ENCODE results near the gene USP7. TPM values are rescaled to one million over a fixed set of nuclear protein-coding genes. Genes with fewer than 3 reads are reported as not detected.
A peak's percentile ranks its signal among the peaks of the same experiment; 100 is the strongest.
"Not testable (repeated sequence)": the region's sequence is repeated elsewhere in the genome, so short reads cannot be mapped to it uniquely, and the experiment has no call there.

Gene USP7
- polyA plus RNA-seq, 1 donor: 110 TPM

DNA sequence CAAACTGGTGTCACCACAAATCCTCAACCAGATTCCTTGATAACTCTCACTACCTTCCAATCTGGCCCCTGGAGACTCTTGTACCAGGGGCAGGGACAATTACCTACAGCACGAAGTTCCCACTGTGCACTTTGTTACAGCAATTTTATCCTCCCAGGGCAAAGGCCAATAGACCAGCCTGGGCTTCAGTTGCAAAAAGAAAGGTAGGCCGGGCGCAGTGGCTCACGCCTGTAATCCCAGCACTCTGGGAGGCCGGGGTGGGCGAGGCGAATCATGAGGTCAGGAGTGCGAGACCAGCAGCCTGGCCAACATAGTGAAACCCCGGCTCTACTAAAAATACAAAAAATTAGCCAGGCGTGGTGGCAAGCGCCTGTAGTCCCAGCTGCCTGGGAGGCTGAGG lies 36.9 kb downstream of the USP7 start:
- 100% methylated on average over 1 of the region's 11 CpGs for WGBS (ENCODE audit: insufficient coverage, low lambda C conversion rate)
- Histone ChIP-seq H3K9me3 (ENCODE audit: control insufficient read depth, low read depth, low read length) (no peaks in the 10 kb centered on the region), H3K27me3 (ENCODE audit: control insufficient read depth, insufficient read depth, low read length) (no peaks in the 10 kb centered on the region), H3K27ac (ENCODE audit: low read length) (peak overlapping the region; percentile 23), H3K4me1 (ENCODE audit: control insufficient read depth, insufficient read depth, low read length) (peaks cover 14% of the 10 kb centered on the region), H3K4me3 (ENCODE audit: low read length) (no peak overlapping the region), H3K36me3 (ENCODE audit: control insufficient read depth, insufficient read depth, low read length) (peaks cover 37% of the 10 kb centered on the region)
- DNase-seq: peak; percentile 60 to 80

DNA sequence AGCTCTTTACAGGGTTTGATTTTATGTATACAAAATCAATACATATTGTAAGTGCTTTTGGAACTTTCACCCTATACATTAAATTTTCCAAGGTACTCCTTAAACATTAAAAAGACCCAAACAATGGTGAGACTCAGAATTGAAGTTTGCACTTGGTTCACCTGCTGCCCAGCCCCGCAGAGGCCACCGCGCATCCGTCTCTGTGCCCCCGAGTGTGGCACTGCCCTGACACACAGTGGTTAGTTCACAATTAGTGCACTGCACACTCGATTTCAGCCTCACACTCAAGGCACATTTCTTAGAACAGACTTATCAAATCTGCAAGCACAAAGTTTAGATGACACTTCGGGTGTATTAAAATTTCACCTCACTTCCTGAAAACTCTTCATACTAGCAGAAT lies 38.3 kb downstream of the USP7 start:
- no peak for DNase-seq
- H3K36me3 ChIP-seq (ENCODE audit: control insufficient read depth, insufficient read depth, low read length): peaks cover 51% of the 10 kb centered on the region
- no peaks in the 10 kb centered on the region for H3K27me3 ChIP-seq (ENCODE audit: control insufficient read depth, insufficient read depth, low read length)
- H3K9me3 ChIP-seq (ENCODE audit: control insufficient read depth, low read depth, low read length): no peaks in the 10 kb centered on the region
- WGBS (ENCODE audit: insufficient coverage, low lambda C conversion rate): no CpG with 5 or more reads among the region's 7 CpGs
- H3K4me1 ChIP-seq (ENCODE audit: control insufficient read depth, insufficient read depth, low read length): peaks cover 14% of the 10 kb centered on the region
- H3K4me3 ChIP-seq (ENCODE audit: low read length): no peak overlapping the region
- H3K27ac ChIP-seq (ENCODE audit: low read length): no peak overlapping the region

DNA sequence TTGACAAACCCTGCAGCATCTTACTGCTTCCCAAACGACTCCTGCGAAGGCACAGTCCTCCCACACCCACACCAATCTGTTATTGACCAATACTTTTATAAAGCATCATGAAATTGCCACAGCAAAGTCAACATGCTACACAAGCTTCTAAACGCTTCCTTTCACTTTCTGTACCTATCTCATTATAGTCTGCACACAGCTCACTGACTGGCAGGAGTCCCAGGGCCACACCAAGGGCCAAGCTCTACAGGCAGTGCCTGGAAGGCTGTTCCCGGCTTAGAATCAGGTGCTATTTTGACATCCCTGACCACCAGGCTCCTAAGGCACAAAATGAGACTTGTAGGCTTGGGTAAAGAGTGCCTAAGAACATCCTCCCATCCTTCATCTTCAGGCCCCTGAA lies 39.5 kb downstream of the USP7 start:
- H3K27me3 ChIP-seq (ENCODE audit: control insufficient read depth, insufficient read depth, low read length): no peaks in the 10 kb centered on the region
- no peaks in the 10 kb centered on the region for H3K9me3 ChIP-seq (ENCODE audit: control insufficient read depth, low read depth, low read length)
- no peak overlapping the region for H3K27ac ChIP-seq (ENCODE audit: low read length)
- peaks cover 14% of the 10 kb centered on the region for H3K4me1 ChIP-seq (ENCODE audit: control insufficient read depth, insufficient read depth, low read length)
- H3K36me3 ChIP-seq (ENCODE audit: control insufficient read depth, insufficient read depth, low read length): peaks cover 53% of the 10 kb centered on the region
- WGBS (ENCODE audit: insufficient coverage, low lambda C conversion rate): no CpG with 5 or more reads among the region's 4 CpGs
- DNase-seq: peak in 1 of 2 donors; percentile 59
- no peak overlapping the region for H3K4me3 ChIP-seq (ENCODE audit: low read length)

DNA sequence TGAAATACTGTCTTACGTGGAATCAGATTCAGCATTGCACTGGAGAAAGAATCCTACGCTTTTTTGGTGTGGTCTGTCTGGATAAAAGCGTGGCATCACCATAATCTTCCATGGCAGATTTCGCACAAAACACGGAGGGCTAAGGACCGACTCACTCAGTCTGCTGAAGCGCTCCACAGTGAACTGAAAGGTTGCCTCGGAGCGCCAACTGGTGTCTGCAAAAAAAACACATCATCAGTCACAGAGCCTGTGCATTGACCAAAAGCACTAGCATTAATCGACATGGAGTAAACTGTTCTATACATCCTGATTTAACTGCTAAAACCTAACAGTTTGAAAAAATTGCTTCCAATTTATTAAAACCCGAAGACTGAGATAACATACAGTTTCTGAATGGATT lies 40.5 kb downstream of the USP7 start:
- H3K4me3 ChIP-seq (ENCODE audit: low read length): no peak overlapping the region
- no peaks in the 10 kb centered on the region for H3K9me3 ChIP-seq (ENCODE audit: control insufficient read depth, low read depth, low read length)
- H3K27ac ChIP-seq (ENCODE audit: low read length): no peak overlapping the region
- DNase-seq: no peak
- peaks cover 54% of the 10 kb centered on the region for H3K36me3 ChIP-seq (ENCODE audit: control insufficient read depth, insufficient read depth, low read length)
- H3K4me1 ChIP-seq (ENCODE audit: control insufficient read depth, insufficient read depth, low read length): peaks cover 11% of the 10 kb centered on the region
- WGBS (ENCODE audit: insufficient coverage, low lambda C conversion rate): no CpG with 5 or more reads among the region's 11 CpGs
- H3K27me3 ChIP-seq (ENCODE audit: control insufficient read depth, insufficient read depth, low read length): no peaks in the 10 kb centered on the region

DNA sequence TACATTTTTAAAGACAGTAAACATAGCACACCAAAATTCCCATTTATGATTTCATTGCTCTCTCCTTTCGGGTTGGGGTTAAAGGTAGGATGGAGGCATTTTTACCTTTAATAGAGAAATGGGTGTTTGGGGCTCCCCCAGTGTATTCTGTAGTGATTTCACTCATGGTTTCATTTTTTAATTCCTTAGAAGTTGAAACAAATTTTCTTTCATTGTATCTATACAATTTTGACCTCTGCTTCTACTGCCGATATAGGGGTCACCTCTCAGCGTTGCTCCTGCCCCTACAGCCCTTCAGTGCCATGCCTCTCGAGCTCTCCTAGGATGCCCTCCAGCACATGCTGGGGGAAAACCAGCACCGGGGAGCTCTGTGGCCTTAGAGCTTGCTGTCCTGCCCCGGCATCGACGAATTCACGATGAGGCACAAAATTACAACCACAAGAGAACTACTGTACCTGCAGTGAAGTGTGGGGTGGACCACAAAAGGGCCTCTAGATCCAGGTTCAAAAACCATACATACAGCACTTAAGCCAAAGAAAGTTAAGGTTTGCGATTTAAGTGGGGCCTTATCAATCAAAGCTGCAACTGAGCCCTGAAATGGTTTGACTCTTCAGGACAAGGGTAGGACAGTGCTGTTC lies 42.2 kb downstream of the USP7 start:
- Histone ChIP-seq H3K36me3 (ENCODE audit: control insufficient read depth, insufficient read depth, low read length) (peaks cover 65% of the 10 kb centered on the region), H3K4me1 (ENCODE audit: control insufficient read depth, insufficient read depth, low read length) (peaks cover 2% of the 10 kb centered on the region), H3K9me3 (ENCODE audit: control insufficient read depth, low read depth, low read length) (no peaks in the 10 kb centered on the region), H3K4me3 (ENCODE audit: low read length) (no peak overlapping the region), H3K27me3 (ENCODE audit: control insufficient read depth, insufficient read depth, low read length) (no peaks in the 10 kb centered on the region), H3K27ac (ENCODE audit: low read length) (no peak overlapping the region)
- WGBS (ENCODE audit: insufficient coverage, low lambda C conversion rate): no CpG with 5 or more reads among the region's 10 CpGs
- no peak for DNase-seq

DNA sequence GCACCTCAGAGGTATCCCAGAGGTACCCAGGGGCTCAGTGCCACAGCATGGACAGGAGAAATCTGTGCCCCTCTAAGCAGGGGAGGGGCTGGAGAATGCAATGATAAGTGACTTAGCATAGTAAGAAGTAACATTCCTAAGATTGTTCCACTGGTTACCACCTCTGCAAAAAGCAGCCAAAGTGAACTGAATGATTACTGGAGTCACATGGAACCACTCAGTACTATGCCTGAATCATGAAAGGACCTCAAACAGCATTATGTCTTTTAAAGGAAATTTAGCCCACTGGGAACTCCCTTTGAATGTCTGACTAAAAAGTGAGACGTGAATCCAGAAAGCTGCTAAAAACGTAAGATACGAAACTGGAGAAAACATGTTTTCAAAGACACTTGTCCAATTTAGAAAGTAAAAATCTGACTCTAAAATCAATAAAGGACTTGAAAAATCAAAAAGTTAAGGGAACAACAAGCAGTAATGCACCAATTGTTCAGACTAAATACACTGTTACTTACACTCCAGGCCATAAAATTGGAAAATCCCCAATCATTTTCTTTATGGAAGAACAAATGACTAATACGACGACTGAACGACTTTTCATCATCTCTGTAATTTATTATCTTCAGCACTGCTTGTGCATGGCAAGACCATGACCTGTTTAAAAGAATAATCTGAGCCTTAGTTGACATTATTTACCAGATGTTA lies 42.9 kb downstream of the USP7 start:
- Histone ChIP-seq H3K27me3 (ENCODE audit: control insufficient read depth, insufficient read depth, low read length) (no peaks in the 10 kb centered on the region), H3K36me3 (ENCODE audit: control insufficient read depth, insufficient read depth, low read length) (peaks cover 72% of the 10 kb centered on the region), H3K4me1 (ENCODE audit: control insufficient read depth, insufficient read depth, low read length) (no peaks in the 10 kb centered on the region), H3K4me3 (ENCODE audit: low read length) (no peak overlapping the region), H3K27ac (ENCODE audit: low read length) (no peak overlapping the region), H3K9me3 (ENCODE audit: control insufficient read depth, low read depth, low read length) (no peaks in the 10 kb centered on the region)
- no peak for DNase-seq
- 93% methylated on average over 6 of the region's 6 CpGs for WGBS (ENCODE audit: insufficient coverage, low lambda C conversion rate)

DNA sequence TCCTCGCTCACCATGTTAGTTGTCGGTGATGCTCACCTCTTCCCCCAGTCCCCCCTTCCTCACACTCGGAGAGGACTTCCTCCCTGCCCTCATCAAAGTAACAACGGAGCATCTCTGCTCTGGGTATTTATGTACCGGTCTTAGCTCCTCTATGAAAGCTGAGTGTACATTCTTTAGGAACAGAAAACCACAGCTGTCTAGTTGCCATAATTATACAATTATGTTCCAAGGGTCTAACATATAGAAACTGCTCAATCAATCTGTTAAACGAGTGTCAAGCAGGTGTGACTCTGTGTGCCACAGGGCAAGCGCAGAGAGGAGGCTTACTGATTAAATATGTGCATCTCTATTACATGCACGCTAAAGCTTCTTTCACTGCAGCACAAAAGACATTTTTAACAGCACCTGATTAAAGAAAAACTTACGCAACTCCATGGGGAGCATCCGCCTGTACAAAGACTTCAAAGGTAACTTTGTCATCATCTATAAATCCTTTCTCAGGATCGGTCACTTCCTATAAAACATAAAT lies 43.7 kb downstream of the USP7 start:
- Histone ChIP-seq H3K27ac (ENCODE audit: low read length) (no peak overlapping the region), H3K27me3 (ENCODE audit: control insufficient read depth, insufficient read depth, low read length) (no peaks in the 10 kb centered on the region), H3K4me1 (ENCODE audit: control insufficient read depth, insufficient read depth, low read length) (no peaks in the 10 kb centered on the region), H3K9me3 (ENCODE audit: control insufficient read depth, low read depth, low read length) (no peaks in the 10 kb centered on the region), H3K4me3 (ENCODE audit: low read length) (no peak overlapping the region), H3K36me3 (ENCODE audit: control insufficient read depth, insufficient read depth, low read length) (peaks cover 74% of the 10 kb centered on the region)
- no peak for DNase-seq
- 84% methylated on average over 4 of the region's 11 CpGs for WGBS (ENCODE audit: insufficient coverage, low lambda C conversion rate)

DNA sequence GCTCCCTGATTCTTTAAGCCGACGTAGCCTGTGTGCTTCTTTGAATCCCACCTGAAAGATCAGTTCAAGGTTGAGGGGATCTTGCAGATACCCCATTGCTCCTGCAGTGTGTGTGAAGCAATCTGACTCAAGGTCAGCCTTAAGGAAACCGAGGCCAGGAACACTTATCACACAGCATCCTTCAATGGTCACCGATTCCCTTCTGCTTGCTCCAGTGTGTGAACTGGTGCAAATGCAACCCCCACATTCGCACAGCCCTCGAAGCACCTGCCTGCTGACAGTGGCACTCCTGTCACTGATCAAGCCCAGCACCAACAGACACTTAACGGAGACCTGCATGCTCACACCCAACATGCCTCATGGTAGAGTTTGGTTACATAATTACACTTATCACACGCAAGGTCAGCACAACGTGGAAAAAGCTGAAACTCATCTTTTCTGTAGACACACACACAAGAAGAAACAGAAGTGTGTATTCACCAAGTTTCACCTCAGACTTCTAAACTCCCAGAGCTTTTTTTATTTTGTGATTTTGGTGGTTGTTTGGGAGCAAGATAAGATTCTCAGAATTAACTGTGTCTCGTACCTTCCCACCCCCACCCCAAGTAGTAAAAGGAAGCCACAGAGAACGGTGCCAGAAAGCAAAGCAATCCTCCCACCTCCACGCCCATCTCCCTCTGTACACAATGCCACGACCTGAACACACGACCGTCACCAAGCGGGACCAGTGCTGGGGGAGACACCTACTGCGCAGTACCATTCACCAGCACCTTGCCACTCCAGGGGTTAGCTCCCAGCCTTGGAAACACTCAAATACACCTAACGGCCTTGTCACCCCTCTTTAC lies 44.4 kb downstream of the USP7 start:
- WGBS (ENCODE audit: insufficient coverage, low lambda C conversion rate): 80% methylated on average over 2 of the region's 18 CpGs
- Histone ChIP-seq H3K9me3 (ENCODE audit: control insufficient read depth, low read depth, low read length) (no peaks in the 10 kb centered on the region), H3K27ac (ENCODE audit: low read length) (no peak overlapping the region), H3K36me3 (ENCODE audit: control insufficient read depth, insufficient read depth, low read length) (peaks cover 81% of the 10 kb centered on the region), H3K27me3 (ENCODE audit: control insufficient read depth, insufficient read depth, low read length) (no peaks in the 10 kb centered on the region), H3K4me1 (ENCODE audit: control insufficient read depth, insufficient read depth, low read length) (no peaks in the 10 kb centered on the region), H3K4me3 (ENCODE audit: low read length) (no peak overlapping the region)
- no peak for DNase-seq

DNA sequence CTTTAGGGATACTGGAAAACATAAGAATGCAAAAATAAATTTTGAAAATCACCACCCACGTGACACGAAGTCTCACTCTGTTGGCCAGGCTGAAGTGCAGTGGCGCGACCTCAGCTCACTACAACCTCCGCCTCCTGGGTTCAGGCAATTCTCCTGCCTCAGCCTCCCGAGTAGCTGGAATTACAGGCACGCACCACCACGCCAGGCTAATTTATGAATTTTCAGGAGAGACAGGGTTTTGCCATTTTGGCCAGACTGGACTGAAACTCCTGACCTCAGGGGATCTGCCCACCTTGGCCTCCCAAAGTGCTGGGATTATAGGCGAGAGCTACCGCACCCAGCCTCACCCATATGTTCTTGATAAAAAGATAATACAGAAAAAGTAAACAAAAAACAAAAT lies 46.4 kb downstream of the USP7 start:
- WGBS (ENCODE audit: insufficient coverage, low lambda C conversion rate): no CpG with 5 or more reads among the region's 10 CpGs
- H3K4me1 ChIP-seq (ENCODE audit: control insufficient read depth, insufficient read depth, low read length); H3K4me3 ChIP-seq (ENCODE audit: low read length); H3K9me3 ChIP-seq (ENCODE audit: control insufficient read depth, low read depth, low read length); H3K27ac ChIP-seq (ENCODE audit: low read length); H3K27me3 ChIP-seq (ENCODE audit: control insufficient read depth, insufficient read depth, low read length); DNase-seq: not testable (repeated sequence)
- H3K36me3 ChIP-seq (ENCODE audit: control insufficient read depth, insufficient read depth, low read length): peaks cover 87% of the 10 kb centered on the region

DNA sequence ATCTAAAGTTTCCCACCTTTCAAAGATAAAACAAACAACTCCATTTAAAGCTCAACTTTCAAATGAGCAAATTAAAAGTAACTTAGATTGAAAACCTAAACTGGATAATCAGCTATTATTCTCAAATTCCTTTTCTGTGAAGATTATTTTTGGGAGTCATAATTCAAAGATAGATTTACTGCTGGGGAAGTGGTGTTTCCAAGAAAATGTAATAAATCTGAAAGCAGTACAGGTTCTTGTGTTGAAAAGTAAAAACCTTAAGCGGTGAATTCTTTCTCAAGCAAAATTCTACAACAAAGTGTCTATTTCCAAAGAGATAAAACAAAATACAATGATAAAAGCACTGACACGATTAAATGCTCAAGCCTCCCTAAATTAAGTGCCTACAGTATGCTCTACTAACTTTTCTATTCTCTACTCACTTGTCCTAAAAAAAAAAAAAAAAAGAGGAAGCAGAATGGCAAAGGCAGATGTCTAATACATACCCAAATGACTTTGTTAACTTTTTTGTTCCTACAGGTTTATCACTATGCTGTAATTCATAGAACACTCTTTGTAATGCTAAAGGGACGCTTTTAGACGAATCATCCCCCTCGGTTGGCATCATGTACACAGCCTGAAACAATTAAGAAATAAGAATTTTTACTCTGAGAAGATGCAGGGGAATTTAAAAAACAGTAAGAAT lies 47.0 kb downstream of the USP7 start:
- Histone ChIP-seq H3K27ac (ENCODE audit: low read length) (no peak overlapping the region), H3K9me3 (ENCODE audit: control insufficient read depth, low read depth, low read length) (no peaks in the 10 kb centered on the region), H3K4me1 (ENCODE audit: control insufficient read depth, insufficient read depth, low read length) (peaks cover 5% of the 10 kb centered on the region), H3K27me3 (ENCODE audit: control insufficient read depth, insufficient read depth, low read length) (no peaks in the 10 kb centered on the region), H3K4me3 (ENCODE audit: low read length) (no peak overlapping the region), H3K36me3 (ENCODE audit: control insufficient read depth, insufficient read depth, low read length) (peaks cover 80% of the 10 kb centered on the region)
- DNase-seq: no peak
- 100% methylated on average over 1 of the region's 5 CpGs for WGBS (ENCODE audit: insufficient coverage, low lambda C conversion rate)

Data from large intestine (tissue), 3 donors.